CD8-positive, alpha-beta memory T cell (primary cell): ENCODE measurements around the gene PTMS. TPM values are rescaled to one million over a fixed set of nuclear protein-coding genes. Genes with fewer than 3 reads are reported as not detected.
A peak's percentile ranks its signal among the peaks of the same experiment; 100 is the strongest.

Source experiments
- CTCF ChIA-PET: fragments of 350-600 bp; sonication (Branson Sonifier 250); formaldehyde crosslinking; loops from one replicate; lab custom pipeline; 2021; ENCODE audit warnings: antibody characterized with exemption; lab: Charles Lee
- POLR2A ChIA-PET: fragments of 350-600 bp; sonication (Branson Sonifier 250); formaldehyde crosslinking; loops from one replicate; lab custom pipeline; 2021; ENCODE audit warnings: antibody characterized with exemption; lab: Charles Lee
- DNase-seq, 5 donors: peaks; one replicate each; pipeline versions ENCODE4 v3.0.0 to v3.0.0-alpha.2; 2020 to 2022; ENCODE audit warnings: mixed read lengths in 1 of 5
- H3K27ac ChIP-seq: one replicate; pipeline ENCODE4 v1.7.0; 2013; ENCODE audit warnings: low read depth, mild to moderate bottlenecking, low read length, moderate library complexity
- H3K27me3 ChIP-seq: 2 replicates; pipeline ENCODE4 v1.7.0; 2013; ENCODE audit warnings: low read length, mild to moderate bottlenecking; ENCODE audit not compliant: insufficient read depth, poor library complexity, severe bottlenecking
- H3K36me3 ChIP-seq: 2 replicates; pipeline ENCODE4 v1.7.0; 2013; ENCODE audit warnings: mild to moderate bottlenecking, low read length, moderate library complexity; ENCODE audit not compliant: insufficient read depth
- H3K4me1 ChIP-seq: 2 replicates; pipeline ENCODE4 v1.7.0; 2013; ENCODE audit warnings: mild to moderate bottlenecking, low read length, moderate library complexity; ENCODE audit not compliant: insufficient read depth
- H3K4me3 ChIP-seq: 2 replicates; pipeline ENCODE4 v1.7.0; 2013; ENCODE audit warnings: mild to moderate bottlenecking, low read length
- H3K9me3 ChIP-seq: 2 replicates; pipeline ENCODE4 v1.7.0; 2013; ENCODE audit warnings: mild to moderate bottlenecking, low read length
- H3K27ac Mint-ChIP-seq, 8 donors: one replicate each; pipeline ENCODE4 v1.8.0; 2020 to 2021; ENCODE audit warnings: mixed read lengths in 8 of 8, mild to moderate bottlenecking in 6 of 8, inconsistent platforms in 3 of 8, moderate library complexity in 3 of 8
- H3K27me3 Mint-ChIP-seq, 2 donors: one replicate each; pipeline ENCODE4 v1.8.0; 2020 to 2021; ENCODE audit warnings: mixed read lengths in 2 of 2, mild to moderate bottlenecking in 1 of 2, moderate library complexity in 1 of 2
- H3K36me3 Mint-ChIP-seq, 3 donors: one replicate each; pipeline ENCODE4 v1.8.0; 2020 to 2021; ENCODE audit warnings: mixed read lengths in 3 of 3, inconsistent platforms in 1 of 3, mild to moderate bottlenecking in 1 of 3
- H3K4me1 Mint-ChIP-seq, 3 donors: one replicate each; pipeline ENCODE4 v1.8.0; 2020 to 2021; ENCODE audit warnings: mixed read lengths in 3 of 3, inconsistent platforms in 1 of 3, mild to moderate bottlenecking in 1 of 3
- H3K4me3 Mint-ChIP-seq, 7 donors: one replicate each; pipeline ENCODE4 v1.8.0; 2020 to 2021; ENCODE audit warnings: mixed read lengths in 7 of 7, mild to moderate bottlenecking in 6 of 7, moderate library complexity in 4 of 7, inconsistent platforms in 2 of 7
- H3K9me3 Mint-ChIP-seq, 5 donors: one replicate each; pipeline ENCODE4 v1.8.0; 2020 to 2022; ENCODE audit warnings: mixed read lengths in 5 of 5, mild to moderate bottlenecking in 3 of 5, moderate library complexity in 2 of 5, inconsistent platforms in 1 of 5
- polyA plus RNA-seq: library from polyadenylated mRNA; unstranded; fragments of 300-500 nt; fragmentation: Illumina TruSeq; gene quantifications from one replicate; pipeline ENCODE4 v1.2.3, GENCODE V29; 2021
- total RNA-seq, 2 experiments: library from RNA; stranded (reverse); gene quantifications; one replicate each; pipeline ENCODE4 v1.2.3, GENCODE V29; 2021

The PTMS gene
- total and polyA plus RNA-seq, 3 experiments from 2014 or later: 10.9 to 87.2 (median 75.3) TPM

DNA sequence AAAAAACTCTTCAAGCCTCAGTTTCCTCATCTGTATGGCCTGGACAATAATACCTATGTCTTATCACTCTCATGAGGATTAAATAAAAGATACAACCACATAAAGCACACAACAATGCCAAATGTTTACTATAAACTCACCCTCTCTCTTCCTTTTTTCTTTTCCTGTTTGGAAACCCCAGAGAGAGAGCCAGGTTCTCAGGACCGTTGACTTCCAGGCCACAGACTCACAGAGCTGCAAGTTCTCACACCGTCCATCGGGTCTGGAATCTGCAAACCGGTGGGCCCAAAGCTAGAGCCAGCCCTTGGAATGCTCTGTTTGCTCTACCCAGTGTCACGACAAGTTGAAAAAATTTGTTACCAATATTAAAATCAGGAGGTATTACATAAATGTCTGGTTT is 18.6 kb downstream of the PTMS start:
- DNase-seq: peak in 1 of 5 donors; percentile 6
- H3K27ac Mint-ChIP-seq: no peak overlapping the region
- no peaks in the 10 kb centered on the region for H3K9me3 Mint-ChIP-seq
- peaks cover 68% of the 10 kb centered on the region for H3K4me1 ChIP-seq
- CTCF ChIA-PET: interaction anchor here (6.3 kb wide), 1 partner anchor 31 kb away, joined by 47 read pairs; the partner anchor contains the start of gene MLF2
- no peaks in the 10 kb centered on the region for H3K27me3 ChIP-seq
- H3K36me3 ChIP-seq: no peaks in the 10 kb centered on the region
- no peaks in the 10 kb centered on the region for H3K36me3 Mint-ChIP-seq
- H3K27me3 Mint-ChIP-seq: peaks cover 0 to under 1% of the 10 kb centered on the region in 2 donors
- POLR2A ChIA-PET: no interaction called here
- peaks cover 6 to 11% (median 10%) of the 10 kb centered on the region in 3 donors for H3K4me1 Mint-ChIP-seq
- H3K4me3 ChIP-seq: no peak overlapping the region
- H3K27ac ChIP-seq: no peak overlapping the region
- H3K9me3 ChIP-seq: no peaks in the 10 kb centered on the region
- H3K4me3 Mint-ChIP-seq: no peak overlapping the region

DNA sequence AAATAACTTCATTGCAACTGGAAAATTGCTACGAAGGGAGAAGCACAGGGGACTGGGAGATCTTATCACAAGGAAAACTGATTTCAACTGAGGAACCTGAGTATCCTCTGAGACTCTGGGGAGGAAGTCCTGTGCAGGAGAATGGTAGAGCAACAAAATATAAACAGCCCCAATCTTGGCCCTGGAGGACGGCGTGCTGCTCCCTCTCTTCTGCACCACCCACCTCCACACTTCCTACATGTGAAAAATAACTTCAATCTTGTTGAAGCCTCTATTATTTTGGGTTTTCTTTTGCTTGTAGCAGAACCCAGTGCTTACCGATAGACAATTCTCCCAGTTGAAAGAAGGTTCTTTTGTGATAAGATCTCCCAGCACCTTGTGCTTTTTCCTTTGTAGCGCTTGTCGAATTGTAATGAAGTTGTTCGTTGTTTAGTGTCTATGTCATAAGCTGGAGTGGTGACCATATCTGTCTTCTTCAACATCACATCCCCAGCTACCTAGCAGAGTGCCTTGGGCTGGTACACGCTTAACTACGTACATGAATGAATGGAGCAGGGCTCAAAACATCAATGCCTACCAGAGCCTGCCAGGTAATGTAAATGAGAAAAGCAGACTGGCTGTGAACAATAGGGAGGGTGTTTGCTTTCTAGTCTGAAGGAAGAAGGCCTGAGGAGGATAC is 20.4 kb downstream of the PTMS start:
- peak in 2 of 5 donors; percentile 8 to 51 for DNase-seq
- Histone ChIP-seq H3K27me3 (no peaks in the 10 kb centered on the region), H3K36me3 (no peaks in the 10 kb centered on the region), H3K4me1 (peaks cover 70% of the 10 kb centered on the region), H3K4me3 (peak overlapping the region; percentile 12), H3K9me3 (no peaks in the 10 kb centered on the region), H3K27ac (no peak overlapping the region)
- CTCF ChIA-PET: interaction anchor here (1.5 kb wide), 1 partner anchor 20 kb away, joined by 10 read pairs; the partner anchor contains the start of gene PTMS
- H3K27me3 Mint-ChIP-seq: no peaks in the 10 kb centered on the region
- POLR2A ChIA-PET: interaction anchor here (0.7 kb wide), 1 partner anchor 35 kb away, joined by 3 read pairs; no protein-coding TSS in a partner anchor
- no peaks in the 10 kb centered on the region for H3K36me3 Mint-ChIP-seq
- no peaks in the 10 kb centered on the region for H3K9me3 Mint-ChIP-seq
- H3K27ac Mint-ChIP-seq: peak overlapping the region in 6 of 8 donors; percentile 12 to 81 (median 42)
- H3K4me3 Mint-ChIP-seq: peak overlapping the region in 1 of 7 donors; percentile 2
- H3K4me1 Mint-ChIP-seq: peaks cover 6 to 11% (median 10%) of the 10 kb centered on the region in 3 donors

DNA sequence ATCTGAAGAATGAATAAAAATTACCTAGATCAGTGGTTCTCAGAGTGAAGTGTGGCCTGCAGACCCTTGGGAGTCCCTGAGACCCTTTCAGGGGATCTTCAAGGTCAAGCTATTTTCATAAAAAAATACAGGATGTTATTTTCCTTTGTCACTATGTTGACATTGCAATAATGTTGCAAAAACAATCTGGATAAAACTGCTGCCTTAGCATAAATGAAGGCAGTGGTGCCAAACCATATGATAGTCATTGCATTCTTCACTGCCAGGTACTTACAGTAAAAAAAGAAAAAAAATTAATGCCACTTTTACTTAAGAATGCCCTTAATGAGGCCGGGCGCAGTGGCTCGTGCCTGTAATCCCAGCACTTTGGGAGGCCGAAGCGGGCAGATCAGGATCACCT is 21.1 kb downstream of the PTMS start:
- H3K4me3 Mint-ChIP-seq: no peak overlapping the region
- H3K9me3 Mint-ChIP-seq: no peaks in the 10 kb centered on the region
- CTCF ChIA-PET: interaction anchor here (1.5 kb wide), 1 partner anchor 21 kb away, joined by 10 read pairs; the partner anchor contains the start of gene PTMS
- H3K27me3 Mint-ChIP-seq: no peaks in the 10 kb centered on the region
- H3K4me3 ChIP-seq: peak overlapping the region; percentile 12
- H3K27me3 ChIP-seq: no peaks in the 10 kb centered on the region
- H3K9me3 ChIP-seq: no peaks in the 10 kb centered on the region
- H3K36me3 Mint-ChIP-seq: no peaks in the 10 kb centered on the region
- H3K4me1 Mint-ChIP-seq: peaks cover 10 to 17% (median 14%) of the 10 kb centered on the region in 3 donors
- no peak overlapping the region for H3K27ac ChIP-seq
- peak overlapping the region in 1 of 8 donors; percentile 12 for H3K27ac Mint-ChIP-seq
- POLR2A ChIA-PET: no interaction called here
- no peaks in the 10 kb centered on the region for H3K36me3 ChIP-seq
- DNase-seq: no peak
- H3K4me1 ChIP-seq: peaks cover 66% of the 10 kb centered on the region

- no peaks in the 10 kb centered on the region for H3K9me3 ChIP-seq
- no peaks in the 10 kb centered on the region for H3K36me3 Mint-ChIP-seq
- peaks cover 3 to 5% of the 10 kb centered on the region in 2 donors for H3K27me3 Mint-ChIP-seq
- peak within 1 kb of the TSS in 1 of 8 donors; percentile 38 for H3K27ac Mint-ChIP-seq
- peaks cover 17 to 28% (median 21%) of the 10 kb centered on the region in 3 donors for H3K4me1 Mint-ChIP-seq
- H3K9me3 Mint-ChIP-seq: no peaks in the 10 kb centered on the region
- no peaks in the 10 kb centered on the region for H3K27me3 ChIP-seq
- POLR2A ChIA-PET: no interaction called here
- H3K4me3 Mint-ChIP-seq: peak within 1 kb of the TSS in 1 of 7 donors; percentile 7
- H3K36me3 ChIP-seq: no peaks in the 10 kb centered on the region
- CTCF ChIA-PET: no interaction called here
- no peak within 1 kb of the TSS for H3K27ac ChIP-seq
- peak within 1 kb of the TSS; percentile 86 for H3K4me3 ChIP-seq
- no peak for DNase-seq
- H3K4me1 ChIP-seq: peaks cover 52% of the 10 kb centered on the region
Observed at GRCh38 chr12:6788972-6789924, 23.1 kb downstream of the PTMS start, which contains the start of gene CD4. CD4 (plus strand) TSS chr12:6789528; CDS start chr12:6800139, 10,611 bp downstream.

GRCh38 chr12:6790496-6791150 is 24.5 kb downstream of the PTMS start:
- peaks cover 38% of the 10 kb centered on the region for H3K4me1 ChIP-seq
- peak overlapping the region; percentile 86 for H3K4me3 ChIP-seq
- no peaks in the 10 kb centered on the region for H3K27me3 ChIP-seq
- H3K36me3 ChIP-seq: peaks cover under 1% of the 10 kb centered on the region
- Mint-ChIP-seq H3K4me3 (no peak overlapping the region), H3K4me1 (peaks cover 17 to 28% (median 21%) of the 10 kb centered on the region in 3 donors), H3K27ac (peak overlapping the region in 1 of 8 donors; percentile 71), H3K36me3 (no peaks in the 10 kb centered on the region), H3K27me3 (peaks cover 3 to 13% of the 10 kb centered on the region in 2 donors), H3K9me3 (no peaks in the 10 kb centered on the region)
- no peaks in the 10 kb centered on the region for H3K9me3 ChIP-seq
- H3K27ac ChIP-seq: no peak overlapping the region
- ChIA-PET POLR2A (no interaction called here), CTCF (interaction anchor here (1.6 to 2.5 kb wide), 2 partner anchors 9 to 12 kb away, joined by 4 to 11 read pairs; no protein-coding TSS in a partner anchor)
- DNase-seq: no peak

DNA sequence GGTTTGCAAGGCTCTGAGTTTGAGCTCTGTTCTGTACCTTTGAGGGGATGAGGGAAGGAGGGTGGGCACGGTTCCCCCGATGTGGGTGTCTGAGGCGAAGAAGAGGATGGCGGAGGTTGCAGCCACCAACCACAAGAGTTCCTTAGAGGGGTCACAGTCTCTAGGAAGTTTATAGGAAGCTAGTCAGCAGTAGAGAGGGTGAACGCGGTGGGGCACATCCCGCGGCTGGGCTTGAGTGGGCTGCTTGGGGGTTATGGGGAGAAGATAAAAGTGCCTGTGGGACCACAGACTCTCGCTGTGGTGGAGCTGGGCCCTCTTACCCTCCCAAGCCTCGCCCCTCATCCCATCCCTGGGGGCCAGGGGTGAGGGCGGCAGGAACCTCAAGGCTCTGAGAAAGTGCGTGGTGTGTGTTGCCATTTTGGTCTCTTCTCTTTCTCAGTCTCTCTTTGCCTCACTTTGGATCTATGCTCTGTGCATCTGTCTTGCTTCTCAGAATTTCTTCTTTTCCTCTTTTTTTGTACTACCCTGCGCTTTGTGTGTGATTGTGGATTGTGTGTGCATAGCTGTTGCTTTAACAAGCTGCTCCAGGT is 25.9 kb downstream of the PTMS start:
- Mint-ChIP-seq H3K4me1 (peaks cover 11 to 19% (median 12%) of the 10 kb centered on the region in 3 donors), H3K36me3 (no peaks in the 10 kb centered on the region), H3K27me3 (peaks cover 7 to 26% of the 10 kb centered on the region in 2 donors), H3K9me3 (no peaks in the 10 kb centered on the region), H3K27ac (peak overlapping the region in 1 of 8 donors; percentile 85), H3K4me3 (no peak overlapping the region)
- Histone ChIP-seq H3K4me3 (peak overlapping the region; percentile 42), H3K4me1 (peaks cover 25% of the 10 kb centered on the region), H3K36me3 (peaks cover 3% of the 10 kb centered on the region), H3K9me3 (no peaks in the 10 kb centered on the region), H3K27me3 (no peaks in the 10 kb centered on the region), H3K27ac (no peak overlapping the region)
- POLR2A ChIA-PET: interaction anchor here (1.4 kb wide), 1 partner anchor 39 kb away, joined by 3 read pairs; the partner anchor contains the start of gene MLF2
- CTCF ChIA-PET: interaction anchor here (1.0 to 2.5 kb wide), 5 partner anchors 10 to 38 kb away, joined by 4 to 11 read pairs (median 4); no protein-coding TSS in a partner anchor
- DNase-seq: no peak
